ENCODE data around the gene RERE.

DNA sequence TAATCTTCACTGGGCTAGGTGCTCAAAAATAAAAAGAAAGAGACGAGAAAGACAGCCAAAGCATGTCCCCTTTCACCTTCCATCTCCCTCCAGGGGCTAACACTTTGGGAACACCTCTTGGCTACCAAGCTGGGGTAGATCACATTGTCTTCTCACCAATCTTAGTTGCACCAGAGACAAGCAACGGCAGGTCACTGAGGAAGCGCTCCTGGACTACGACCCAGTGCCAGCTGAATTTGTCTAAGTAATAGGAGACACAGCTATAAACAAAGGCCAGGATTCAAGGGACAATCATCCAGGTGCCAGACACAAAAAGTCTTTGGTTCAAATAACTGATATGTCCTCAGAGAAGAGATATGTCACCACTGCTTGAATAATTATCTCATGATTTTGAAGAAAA, 399.1 kb downstream of the RERE start:
- TF ChIP-seq, protein P1, sequence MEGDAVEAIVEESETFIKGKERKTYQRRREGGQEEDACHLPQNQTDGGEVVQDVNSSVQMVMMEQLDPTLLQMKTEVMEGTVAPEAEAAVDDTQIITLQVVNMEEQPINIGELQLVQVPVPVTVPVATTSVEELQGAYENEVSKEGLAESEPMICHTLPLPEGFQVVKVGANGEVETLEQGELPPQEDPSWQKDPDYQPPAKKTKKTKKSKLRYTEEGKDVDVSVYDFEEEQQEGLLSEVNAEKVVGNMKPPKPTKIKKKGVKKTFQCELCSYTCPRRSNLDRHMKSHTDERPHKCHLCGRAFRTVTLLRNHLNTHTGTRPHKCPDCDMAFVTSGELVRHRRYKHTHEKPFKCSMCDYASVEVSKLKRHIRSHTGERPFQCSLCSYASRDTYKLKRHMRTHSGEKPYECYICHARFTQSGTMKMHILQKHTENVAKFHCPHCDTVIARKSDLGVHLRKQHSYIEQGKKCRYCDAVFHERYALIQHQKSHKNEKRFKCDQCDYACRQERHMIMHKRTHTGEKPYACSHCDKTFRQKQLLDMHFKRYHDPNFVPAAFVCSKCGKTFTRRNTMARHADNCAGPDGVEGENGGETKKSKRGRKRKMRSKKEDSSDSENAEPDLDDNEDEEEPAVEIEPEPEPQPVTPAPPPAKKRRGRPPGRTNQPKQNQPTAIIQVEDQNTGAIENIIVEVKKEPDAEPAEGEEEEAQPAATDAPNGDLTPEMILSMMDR (IDR thresholded peaks at IDR 0.05) = no peak
- TF ChIP-seq POLR2A (IDR thresholded peaks at IDR 0.05) = no peak
